Esophagus squamous epithelium (tissue), 4 donors: ENCODE data around the gene RMI1.

ENCODE experiments used
- CTCF ChIP-seq, 6 experiments: fragments of 450-650 bp in 4 of 6; fragments of 200-600 bp in 2 of 6; sonication (generic) in 2 of 6; IDR thresholded peaks; one replicate each; pipeline ENCODE4 v1.5.1; 2016 to 2019; ENCODE audit warnings: antibody characterized with exemption in 6 of 6, mild to moderate bottlenecking in 4 of 6, moderate library complexity in 4 of 6
- POLR2A ChIP-seq, 4 donors: fragments of 450-650 bp; IDR thresholded peaks; one replicate each; pipeline ENCODE4 v1.6.1; 2017; ENCODE audit warnings: antibody characterized with exemption in 4 of 4, mild to moderate bottlenecking in 4 of 4, moderate library complexity in 3 of 4

DNA sequence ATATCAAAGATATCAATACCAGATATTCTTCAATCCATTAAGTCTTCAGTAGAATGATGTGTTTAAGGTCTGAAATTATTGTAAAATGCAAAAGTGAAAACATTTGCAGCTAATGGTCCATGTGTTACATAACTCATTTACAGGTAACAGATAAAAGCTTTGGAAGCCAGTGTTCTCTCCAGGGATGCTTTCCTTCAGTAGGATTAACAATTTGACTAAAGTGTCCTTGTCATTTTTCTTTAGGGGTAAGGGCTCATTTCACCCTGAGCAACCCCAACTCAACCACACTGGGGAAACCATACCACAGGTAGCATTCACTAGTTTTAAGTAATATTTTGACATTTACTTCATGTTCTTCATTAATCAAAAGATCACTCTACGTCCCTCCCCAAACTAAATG lies 13.5 kb upstream of the RMI1 start:
- TF ChIP-seq POLR2A (IDR thresholded peaks at IDR 0.05) (no peak), CTCF (IDR thresholded peaks at IDR 0.05) (no peak)
